Small intestine (tissue), 16 donors: ENCODE results near the gene SREBF1. TPM values are rescaled to one million over a fixed set of nuclear protein-coding genes. Genes with fewer than 3 reads are reported as not detected.

Experiments
- DNase-seq, 2 donors: peaks; one replicate each; pipeline versions ENCODE4 v3.0.0 to v3.0.0-alpha.2; 2013
- FAIRE-seq: peaks from 2 replicates; lab custom pipeline; 2012; peaks lifted over from hg19 to GRCh38; lab: Jason Lieb, UNC
- H3K27ac ChIP-seq, 3 donors: one replicate each; pipeline ENCODE4 v1.5.1; 2013; ENCODE audit warnings: low read length in 2 of 3, mild to moderate bottlenecking in 2 of 3, control low read depth in 1 of 3, inconsistent platforms in 1 of 3, low read depth in 1 of 3, moderate library complexity in 1 of 3
- H3K27me3 ChIP-seq, 3 donors: one replicate each; pipeline ENCODE4 v1.6.1; 2013; ENCODE audit warnings: low read length in 3 of 3, inconsistent platforms in 1 of 3; ENCODE audit not compliant: control insufficient read depth in 3 of 3, insufficient read depth in 3 of 3
- H3K36me3 ChIP-seq, 3 donors: one replicate each; pipeline ENCODE4 v1.6.1; 2013; ENCODE audit warnings: low read length in 3 of 3, inconsistent platforms in 1 of 3, low read depth in 1 of 3, mild to moderate bottlenecking in 1 of 3, moderate library complexity in 1 of 3; ENCODE audit not compliant: control insufficient read depth in 3 of 3, insufficient read depth in 2 of 3
- H3K4me1 ChIP-seq, 3 donors: one replicate each; pipeline ENCODE4 v1.6.1; 2013; ENCODE audit warnings: low read length in 2 of 3, inconsistent platforms in 1 of 3, low read depth in 1 of 3, mild to moderate bottlenecking in 1 of 3, moderate library complexity in 1 of 3; ENCODE audit not compliant: control insufficient read depth in 3 of 3, insufficient read depth in 2 of 3
- H3K4me3 ChIP-seq, 3 donors: one replicate each; pipeline ENCODE4 v1.5.1; 2013; ENCODE audit warnings: low read length in 3 of 3, control low read depth in 1 of 3, inconsistent platforms in 1 of 3, low read depth in 1 of 3, mild to moderate bottlenecking in 1 of 3, moderate library complexity in 1 of 3
- H3K9me3 ChIP-seq, 2 donors: one replicate each; pipeline ENCODE4 v1.6.1; 2013; ENCODE audit warnings: low read depth in 1 of 2, low read length in 1 of 2; ENCODE audit not compliant: control insufficient read depth in 2 of 2, insufficient read depth in 1 of 2
- WGBS, 3 donors: extraction: QIAGEN DNeasy Blood & Tissue Kit; methylation state at CpG; one replicate each; pipeline ENCODE4 v1.1.7; 2013; 5-methylcytosine and 5-hydroxymethylcytosine counted together
- long read RNA-seq, 10 donors: transcript quantifications; one replicate each; lab custom pipeline, GENCODE V29; 2026
- polyA plus RNA-seq, 4 donors: library from polyadenylated mRNA; stranded (reverse) in 3 of 4; unstranded in 1 of 4; fragments of 200-250 nt in 3 of 4; fragments of 120-200 nt in 1 of 4; gene quantifications; one replicate each; pipeline versions ENCODE4 v1.2.1 to v1.2.3, GENCODE V29; 2013
- donor health status: healthy with polysubstance abuse.
- donor health status: control.
- donor health status: control.
- donor health status: Bipolar disorder and iron deficiency.
- donor health status: healthy.

SREBF1 gene
- polyA plus RNA-seq = 100 to 1,000 TPM in 2 of 4 donors, 10 to 100 TPM in 2; 71.6 to 155 (median 105) TPM
- long read RNA-seq, donor 1 = 0 reads
- long read RNA-seq, donor 2, full-length matches to known transcripts = 4 of 4 reads
- long read RNA-seq, donor 2, partial matches to known transcripts = 0 of 4 reads
- long read RNA-seq, donor 2, other reads (novel, unspliced or antisense) = 0 of 4 reads
- long read RNA-seq, donor 3, full-length matches to known transcripts = 5 of 13 reads
- long read RNA-seq, donor 3, partial matches to known transcripts = 8 of 13 reads
- long read RNA-seq, donor 3, other reads (novel, unspliced or antisense) = 0 of 13 reads
- long read RNA-seq, donor 4 = 0 reads
- long read RNA-seq, donor 5 = 0 reads
- long read RNA-seq, donor 6, full-length matches to known transcripts = 5 of 5 reads
- long read RNA-seq, donor 6, partial matches to known transcripts = 0 of 5 reads
- long read RNA-seq, donor 6, other reads (novel, unspliced or antisense) = 0 of 5 reads
- long read RNA-seq, donor 7, full-length matches to known transcripts = 3 of 3 reads
- long read RNA-seq, donor 7, partial matches to known transcripts = 0 of 3 reads
- long read RNA-seq, donor 7, other reads (novel, unspliced or antisense) = 0 of 3 reads
- long read RNA-seq, donor 8, partial matches to known transcripts = 0 of 1 reads
- long read RNA-seq, donor 8, other reads (novel, unspliced or antisense) = 0 of 1 reads
- long read RNA-seq, donor 9 = 0 reads
- long read RNA-seq, donor 10, partial matches to known transcripts = 19 of 21 reads
- long read RNA-seq, donor 10, other reads (novel, unspliced or antisense) = 0 of 21 reads

DNA sequence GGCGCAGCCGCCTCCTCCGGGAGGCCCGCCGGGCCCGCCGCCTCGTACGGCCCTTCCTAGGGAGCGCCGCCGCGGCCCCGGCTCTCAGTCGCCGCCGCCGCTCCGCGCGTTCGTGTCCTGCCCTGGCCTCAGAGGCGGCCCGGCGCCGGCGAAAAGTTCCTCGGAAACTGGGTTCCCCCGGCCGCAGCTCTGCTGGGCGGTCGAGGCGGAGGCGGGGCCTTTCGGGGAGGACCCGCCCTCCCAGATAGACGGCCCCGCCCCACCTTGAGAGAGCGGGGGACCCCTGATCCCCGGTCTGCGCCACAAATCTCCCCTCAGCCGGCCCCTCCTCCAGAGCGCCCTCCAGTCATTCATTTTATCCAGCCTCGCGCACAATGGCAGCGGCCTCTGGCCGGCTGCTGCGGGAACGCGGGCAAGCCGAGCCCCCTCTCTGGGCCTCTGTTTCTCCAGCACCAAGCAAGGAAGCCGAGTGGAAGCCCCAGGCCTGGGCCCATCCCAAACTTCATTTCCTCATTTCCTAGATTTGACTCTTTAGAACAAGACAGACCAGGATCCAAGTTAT, at the start of gene SREBF1:
TSS of gene SREBF1 (minus strand) at position 169 of the 562 bp plus-strand sequence. CDS start 169 bp downstream, outside the sequence.
- peak within 1 kb of the TSS; percentile 74 to 94 (median 82) for H3K4me3 ChIP-seq
- FAIRE-seq = no peak
- H3K4me1 ChIP-seq = peaks cover 8 to 63% (median 11%) of the 10 kb centered on the region in 3 donors
- WGBS, 3 donors = 0 to 2% (median 1%) methylated on average over 43 to 52 of the region's 52 CpGs
- H3K27me3 ChIP-seq = no peaks in the 10 kb centered on the region
- no peaks in the 10 kb centered on the region for H3K9me3 ChIP-seq
- peak; percentile 72 to 88 for DNase-seq
- peak within 1 kb of the TSS; percentile 99 to 100 (median 99) for H3K27ac ChIP-seq
- H3K36me3 ChIP-seq = peaks cover 0 to 25% (median 2%) of the 10 kb centered on the region in 3 donors

DNA sequence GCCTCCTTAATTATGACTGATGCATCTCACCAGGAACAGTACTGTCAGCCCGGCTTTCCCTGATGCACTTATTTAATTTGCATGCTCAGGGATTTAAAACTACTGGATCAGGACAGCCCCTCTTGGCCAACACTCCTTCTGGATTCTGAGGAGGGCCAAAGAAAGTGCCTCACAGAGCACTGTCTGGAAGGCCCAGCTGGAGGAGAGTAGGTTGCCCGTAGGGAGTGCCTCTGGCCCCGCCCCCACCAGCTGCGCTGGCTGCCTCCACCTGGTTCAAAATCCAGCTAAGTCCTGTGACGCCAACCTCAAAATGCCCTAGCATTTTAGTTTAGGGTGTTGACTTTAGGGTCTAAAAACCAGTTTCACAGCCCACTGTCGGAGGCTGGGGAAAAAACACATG, 49.4 kb upstream of the SREBF1 start:
- H3K27me3 ChIP-seq = no peaks in the 10 kb centered on the region
- WGBS, 3 donors = 24 to 55% (median 43%) methylated on average over 6 of the region's 6 CpGs
- DNase-seq (peak; percentile 39 to 59), FAIRE-seq (no peak)
- no peaks in the 10 kb centered on the region for H3K9me3 ChIP-seq
- peaks cover 3 to 71% (median 11%) of the 10 kb centered on the region in 3 donors for H3K36me3 ChIP-seq
- no peak overlapping the region for H3K4me3 ChIP-seq
- H3K4me1 ChIP-seq = peaks cover 0 to 4% (median 0%) of the 10 kb centered on the region in 3 donors
- H3K27ac ChIP-seq = no peak overlapping the region

DNA sequence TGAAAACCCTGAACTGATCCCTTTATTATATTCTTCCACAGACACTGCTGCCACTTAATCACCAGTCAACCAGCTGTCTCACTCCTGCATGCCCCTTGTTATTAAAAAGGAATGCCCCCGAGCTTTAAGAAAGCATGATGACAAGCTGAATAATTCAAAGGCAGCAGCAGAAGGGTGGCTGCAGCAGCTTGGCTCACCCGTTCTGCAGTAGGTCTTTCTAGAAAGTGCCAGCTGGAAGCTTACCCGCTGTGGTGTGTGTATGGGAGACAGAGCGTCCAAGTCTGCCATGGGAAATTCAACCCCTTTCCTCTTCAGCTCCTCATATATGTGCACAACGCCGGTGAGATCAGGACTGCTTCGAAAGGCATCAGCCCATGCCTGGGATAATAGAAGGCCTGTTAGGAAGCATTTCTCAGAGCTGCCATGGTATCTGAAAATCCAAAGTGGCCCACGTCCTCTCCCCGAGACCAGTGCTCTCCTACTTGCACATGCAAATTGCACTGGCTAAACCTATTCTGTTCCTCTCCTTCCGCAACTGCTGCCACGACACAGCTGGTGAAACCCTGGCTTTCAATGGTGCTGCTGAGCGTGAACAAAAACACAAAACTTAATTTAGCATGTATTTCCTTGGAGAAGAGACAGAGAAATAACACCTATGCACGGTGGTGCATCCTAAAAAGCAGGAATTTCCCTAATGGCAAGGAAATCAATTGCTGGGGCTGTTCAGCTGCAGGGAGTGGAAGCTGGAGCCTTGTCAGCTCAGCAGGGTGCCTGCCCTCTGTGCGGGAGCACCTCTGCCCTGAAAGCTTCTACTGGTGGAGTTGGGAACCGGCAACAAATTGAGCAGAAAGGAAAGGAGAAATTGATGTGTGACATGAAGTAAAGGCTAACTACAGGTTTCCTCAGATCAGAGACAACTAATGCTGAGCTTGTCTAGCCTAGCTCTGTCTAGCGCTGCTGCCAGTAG, 47.9 kb upstream of the SREBF1 start:
- Histone ChIP-seq H3K27ac (no peak overlapping the region), H3K9me3 (no peaks in the 10 kb centered on the region), H3K4me1 (peaks cover 0 to 4% (median 0%) of the 10 kb centered on the region in 3 donors), H3K36me3 (peaks cover 3 to 78% (median 11%) of the 10 kb centered on the region in 3 donors), H3K27me3 (no peaks in the 10 kb centered on the region), H3K4me3 (no peak overlapping the region)
- FAIRE-seq (no peak), DNase-seq (no peak)
- WGBS, 3 donors = 92 to 97% (median 93%) methylated on average over 16 of the region's 16 CpGs

DNA sequence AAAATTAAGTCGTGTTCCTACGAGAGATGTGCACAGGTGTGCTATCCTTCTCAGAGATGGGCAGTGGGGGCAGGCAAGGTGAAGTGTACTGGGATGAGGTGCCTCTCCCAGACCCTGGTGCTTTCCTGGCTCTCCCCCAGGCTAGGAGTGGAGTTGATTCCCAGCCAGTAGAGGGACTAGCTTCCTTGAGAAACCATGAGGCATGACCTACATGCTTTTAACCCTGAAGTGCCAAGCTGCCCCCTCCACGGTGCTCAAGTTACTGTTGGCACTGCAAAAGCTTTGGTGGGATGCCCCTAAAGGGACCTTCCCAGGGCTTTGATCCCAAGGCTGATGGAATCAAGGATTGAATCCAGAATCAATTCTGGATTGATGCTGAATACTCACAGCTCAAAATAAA, 47.0 kb upstream of the SREBF1 start:
- Histone ChIP-seq H3K4me1 (peaks cover 0 to 4% (median 0%) of the 10 kb centered on the region in 3 donors), H3K9me3 (no peaks in the 10 kb centered on the region), H3K27ac (no peak overlapping the region), H3K4me3 (no peak overlapping the region), H3K36me3 (peaks cover 3 to 77% (median 8%) of the 10 kb centered on the region in 3 donors), H3K27me3 (no peaks in the 10 kb centered on the region)
- DNase-seq (no peak), FAIRE-seq (no peak)
- 94 to 99% (median 96%) methylated on average over 3 of the region's 3 CpGs for WGBS, 3 donors

DNA sequence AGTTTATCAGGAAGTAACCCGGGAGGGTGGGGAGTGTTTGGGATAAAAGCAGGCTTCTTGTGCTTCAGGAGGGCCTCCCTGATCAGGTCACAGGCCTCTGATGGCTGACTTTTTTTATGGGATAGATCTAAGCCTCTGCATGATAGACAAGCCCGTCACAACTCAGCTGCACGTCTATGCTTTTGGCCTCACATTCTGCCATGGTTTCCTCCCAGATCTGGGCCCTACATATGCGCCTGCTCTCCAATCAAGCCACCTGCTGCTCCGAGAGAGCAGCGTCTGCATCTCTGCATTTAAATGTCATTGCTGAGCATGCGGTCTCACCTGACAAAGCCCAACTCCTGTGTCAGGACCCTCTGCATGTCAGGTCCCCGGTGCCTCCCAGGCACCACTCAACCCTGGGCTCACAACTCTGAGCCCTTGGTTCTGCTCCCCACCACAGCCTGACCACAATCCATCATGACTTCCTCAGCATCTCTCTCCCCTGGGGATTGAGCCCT, 45.3 kb upstream of the SREBF1 start:
- FAIRE-seq = no peak
- DNase-seq = no peak
- no peak overlapping the region for H3K4me3 ChIP-seq
- peaks cover 3 to 82% (median 12%) of the 10 kb centered on the region in 3 donors for H3K36me3 ChIP-seq
- peaks cover 0 to 11% (median 0%) of the 10 kb centered on the region in 3 donors for H3K4me1 ChIP-seq
- no peaks in the 10 kb centered on the region for H3K9me3 ChIP-seq
- H3K27ac ChIP-seq = no peak overlapping the region
- WGBS, 3 donors = 88 to 91% (median 91%) methylated on average over 8 of the region's 8 CpGs
- no peaks in the 10 kb centered on the region for H3K27me3 ChIP-seq

DNA sequence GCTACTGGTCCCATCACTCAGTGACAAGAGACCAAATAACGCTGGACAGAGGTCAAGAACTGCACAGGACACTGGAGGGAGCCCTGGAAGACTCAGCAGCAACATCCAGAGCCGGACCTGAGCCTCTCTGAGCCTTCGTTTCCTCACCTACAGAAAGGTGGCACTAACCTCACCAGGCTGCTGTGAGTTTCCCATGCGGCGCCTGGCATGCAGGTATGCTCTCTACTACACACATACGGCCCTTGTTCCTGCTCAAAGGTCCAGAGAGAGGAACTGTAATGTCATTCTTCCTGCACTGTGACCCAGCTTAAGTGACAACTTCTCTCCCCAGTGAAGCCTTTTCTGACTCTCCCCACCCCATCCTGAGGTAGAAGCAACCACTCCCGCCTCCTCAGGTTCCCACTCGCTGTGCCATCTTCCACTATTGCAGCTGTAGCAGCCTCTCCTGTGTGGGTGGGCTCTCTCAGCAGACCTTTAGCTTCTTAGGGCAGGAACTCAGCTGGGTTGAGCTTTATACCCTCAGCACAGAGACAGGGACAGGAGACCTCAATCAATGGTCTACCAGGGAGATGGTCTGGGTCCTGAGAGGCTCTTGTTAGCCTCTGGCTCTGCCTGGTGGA, 43.9 kb upstream of the SREBF1 start:
- Histone ChIP-seq H3K27ac (no peak overlapping the region), H3K27me3 (no peaks in the 10 kb centered on the region), H3K36me3 (peaks cover 3 to 87% (median 18%) of the 10 kb centered on the region in 3 donors), H3K4me3 (no peak overlapping the region), H3K4me1 (peaks cover 0 to 11% (median 0%) of the 10 kb centered on the region in 3 donors), H3K9me3 (no peaks in the 10 kb centered on the region)
- no peak for FAIRE-seq
- no peak for DNase-seq
- 88 to 93% (median 92%) methylated on average over 8 of the region's 8 CpGs for WGBS, 3 donors
